CD4-positive, alpha-beta T cell treated with Interleukin-1 beta for 1 hour (primary cell): ENCODE measurements around the gene UNC13D.

Experiments used
- DNase-seq, 2 donors: peaks; one replicate each; pipeline ENCODE4 v3.0.0-alpha.2; 2020 to 2022

UNC13D gene

GRCh38 chr17:75832652-75833400 is 11.4 kb downstream of the UNC13D start:
- DNase-seq, result peak; percentile 17 to 49

GRCh38 chr17:75832164-75832651 is 12.0 kb downstream of the UNC13D start:
- peak; percentile 62 to 69 for DNase-seq

GRCh38 chr17:75831032-75831571 is 13.1 kb downstream of the UNC13D start:
- DNase-seq, result no peak

- peak; percentile 26 to 29 for DNase-seq
Observed at GRCh38 chr17:75830164-75831031, 13.8 kb downstream of the UNC13D start.

- DNase-seq, result no peak
Observed at GRCh38 chr17:75829747-75830146, 14.5 kb downstream of the UNC13D start.

GRCh38 chr17:75828741-75829140 is 15.5 kb downstream of the UNC13D start:
- DNase-seq, result no peak

- DNase-seq, result no peak
Observed at GRCh38 chr17:75828076-75828400, 16.2 kb downstream of the UNC13D start.

GRCh38 chr17:75827308-75828075 is 16.7 kb downstream of the UNC13D start:
- DNase-seq, result peak; percentile 66 to 79

GRCh38 chr17:75826561-75827307 is 17.5 kb downstream of the UNC13D start:
- no peak for DNase-seq

GRCh38 chr17:75825748-75826370 is 18.3 kb downstream of the UNC13D start:
- no peak for DNase-seq

- DNase-seq, result no peak
Observed at GRCh38 chr17:75825149-75825552, 19.1 kb downstream of the UNC13D start.

GRCh38 chr17:75824666-75825065 is 19.5 kb downstream of the UNC13D start:
- no peak for DNase-seq

- DNase-seq, result no peak
Observed at GRCh38 chr17:75824050-75824552, 20.1 kb downstream of the UNC13D start.

- DNase-seq, result no peak
Observed at GRCh38 chr17:75823257-75824041, 20.8 kb downstream of the UNC13D start.

GRCh38 chr17:75822800-75823166 is 21.4 kb downstream of the UNC13D start:
- DNase-seq, result no peak

- DNase-seq, result peak; percentile 31 to 36
Observed at GRCh38 chr17:75822119-75822799, 21.9 kb downstream of the UNC13D start.

- no peak for DNase-seq
Observed at GRCh38 chr17:75821552-75821951, 22.7 kb downstream of the UNC13D start.

- no peak for DNase-seq
Observed at GRCh38 chr17:75820094-75821080, 23.8 kb downstream of the UNC13D start.

- no peak for DNase-seq
Observed at GRCh38 chr17:75819678-75820077, 24.5 kb downstream of the UNC13D start.
